RWPE2 (cell line): Measurements from ENCODE around the gene TP53TG5.

ENCODE experiments used
- ATAC-seq: fragments of 200-7000 bp; cut with Tn5 transposase; 3 replicates; pipeline ENCODE4 v1.9.1; 2021; ENCODE audit warnings: low read depth
- DNase-seq: peaks from one replicate; pipeline ENCODE4 v3.0.0-alpha.2; 2020; ENCODE audit warnings: low spot score
- H3K27ac ChIP-seq: fragments of 450-650 bp; 2 replicates; pipeline ENCODE4 v1.5.1; 2017; ENCODE audit warnings: mild to moderate bottlenecking; ENCODE audit not compliant: poor library complexity, severe bottlenecking
- H3K27me3 ChIP-seq: fragments of 250-450 bp; sonication (Bioruptor Pico); 2 replicates; pipeline ENCODE4 v1.5.1; 2021; ENCODE audit warnings: mild to moderate bottlenecking, moderate library complexity; ENCODE audit not compliant: insufficient read depth, poor library complexity, severe bottlenecking
- H3K36me3 ChIP-seq: fragments of 250-450 bp; sonication (Bioruptor Pico); 2 replicates; pipeline ENCODE4 v1.5.1; 2020; ENCODE audit warnings: low read depth, mild to moderate bottlenecking, moderate library complexity
- H3K4me1 ChIP-seq: fragments of 250-450 bp; sonication (Bioruptor Pico); 2 replicates; pipeline ENCODE4 v1.5.1; 2021; ENCODE audit warnings: mild to moderate bottlenecking, moderate library complexity; ENCODE audit not compliant: insufficient read depth, poor library complexity, severe bottlenecking
- H3K4me3 ChIP-seq: fragments of 250-450 bp; sonication (Bioruptor Pico); 2 replicates; pipeline ENCODE4 v1.5.1; 2021; ENCODE audit warnings: mild to moderate bottlenecking, moderate library complexity; ENCODE audit not compliant: severe bottlenecking
- H3K9me3 ChIP-seq: fragments of 250-450 bp; sonication (Bioruptor Pico); 2 replicates; pipeline ENCODE4 v1.5.1; 2021; ENCODE audit warnings: mild to moderate bottlenecking, moderate library complexity; ENCODE audit not compliant: severe bottlenecking
- TF ChIP-seq, protein P1 (sequence below): fragments of 450-650 bp; IDR thresholded peaks from one replicate; pipeline ENCODE4 v1.5.1; 2017; ENCODE audit warnings: mild to moderate bottlenecking, moderate library complexity; ENCODE audit not compliant: poor library complexity, severe bottlenecking

Gene TP53TG5

DNA sequence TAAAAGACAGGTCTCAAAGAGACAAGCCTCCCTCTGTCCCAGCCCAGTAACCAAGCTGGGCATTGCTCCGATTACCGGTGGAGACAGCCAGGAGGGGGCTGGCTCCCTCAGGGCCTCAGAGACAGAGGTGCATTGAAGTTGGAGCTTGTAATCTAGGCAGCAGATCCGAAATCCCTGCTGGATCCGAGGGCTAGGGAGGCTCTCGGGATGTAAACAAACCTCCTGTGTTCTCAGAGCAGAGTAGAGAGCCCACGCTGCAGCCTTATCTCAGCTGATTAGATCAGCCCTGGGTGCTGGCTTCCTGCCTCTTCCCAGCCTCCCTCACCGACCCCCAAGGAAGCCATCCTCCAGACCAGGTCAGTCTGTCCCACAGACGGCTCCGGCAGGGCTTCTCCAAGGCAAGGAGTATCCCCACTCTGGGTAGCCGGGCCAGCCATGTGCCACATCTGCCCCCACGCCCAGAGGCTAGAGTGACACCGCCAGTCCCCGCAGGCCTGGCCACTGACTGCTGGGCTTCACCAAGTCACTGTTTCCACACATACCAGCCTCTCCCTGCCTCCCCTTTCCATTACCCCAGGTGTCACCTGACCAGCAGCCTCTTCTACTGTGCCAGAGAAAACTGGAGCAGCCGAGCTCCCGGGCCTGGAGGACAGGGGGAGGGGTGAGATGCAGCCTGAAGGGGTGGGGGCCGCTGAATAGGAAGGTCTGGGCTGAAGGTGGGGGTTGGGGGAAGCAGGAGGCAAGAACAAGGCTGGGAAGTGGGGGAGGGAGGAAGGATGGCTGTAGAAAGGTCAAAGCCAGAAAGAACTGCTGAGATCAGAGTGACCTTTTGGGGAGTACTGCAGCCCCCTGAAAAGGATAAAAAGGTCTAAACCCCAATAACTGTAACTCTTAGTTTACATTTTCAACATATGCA lies 35.9 kb downstream of the TP53TG5 start:
- H3K36me3 ChIP-seq: peaks cover 98% of the 10 kb centered on the region
- H3K4me1 ChIP-seq: peaks cover 93% of the 10 kb centered on the region
- H3K27ac ChIP-seq: peak overlapping the region; percentile 99
- H3K27me3 ChIP-seq: no peaks in the 10 kb centered on the region
- TF ChIP-seq, protein P1, sequence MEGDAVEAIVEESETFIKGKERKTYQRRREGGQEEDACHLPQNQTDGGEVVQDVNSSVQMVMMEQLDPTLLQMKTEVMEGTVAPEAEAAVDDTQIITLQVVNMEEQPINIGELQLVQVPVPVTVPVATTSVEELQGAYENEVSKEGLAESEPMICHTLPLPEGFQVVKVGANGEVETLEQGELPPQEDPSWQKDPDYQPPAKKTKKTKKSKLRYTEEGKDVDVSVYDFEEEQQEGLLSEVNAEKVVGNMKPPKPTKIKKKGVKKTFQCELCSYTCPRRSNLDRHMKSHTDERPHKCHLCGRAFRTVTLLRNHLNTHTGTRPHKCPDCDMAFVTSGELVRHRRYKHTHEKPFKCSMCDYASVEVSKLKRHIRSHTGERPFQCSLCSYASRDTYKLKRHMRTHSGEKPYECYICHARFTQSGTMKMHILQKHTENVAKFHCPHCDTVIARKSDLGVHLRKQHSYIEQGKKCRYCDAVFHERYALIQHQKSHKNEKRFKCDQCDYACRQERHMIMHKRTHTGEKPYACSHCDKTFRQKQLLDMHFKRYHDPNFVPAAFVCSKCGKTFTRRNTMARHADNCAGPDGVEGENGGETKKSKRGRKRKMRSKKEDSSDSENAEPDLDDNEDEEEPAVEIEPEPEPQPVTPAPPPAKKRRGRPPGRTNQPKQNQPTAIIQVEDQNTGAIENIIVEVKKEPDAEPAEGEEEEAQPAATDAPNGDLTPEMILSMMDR: no peak
- DNase-seq (peak; percentile 90), ATAC-seq (0 out of 3 replicates have a peak, but pooled peaks have one; percentile 0)
- no peak overlapping the region for H3K4me3 ChIP-seq
- no peaks in the 10 kb centered on the region for H3K9me3 ChIP-seq

DNA sequence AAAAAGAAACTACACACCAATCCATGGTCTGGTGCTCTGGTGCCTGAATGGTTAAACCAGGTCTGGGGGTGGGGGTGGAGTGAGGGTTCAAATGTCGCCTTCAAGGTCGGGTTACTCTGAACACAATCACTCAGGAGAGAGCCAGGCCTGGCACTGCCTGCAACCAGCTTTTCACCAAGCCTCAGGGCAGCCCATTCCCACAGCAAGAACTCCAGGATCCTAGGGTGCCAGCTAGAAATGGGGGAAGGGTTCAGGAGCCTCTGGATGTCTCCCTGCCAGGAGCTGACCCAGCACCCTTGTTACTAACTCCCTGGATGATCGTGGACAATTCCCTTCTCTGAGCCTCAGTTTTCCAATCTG lies 36.6 kb downstream of the TP53TG5 start:
- no peaks in the 10 kb centered on the region for H3K9me3 ChIP-seq
- no peaks in the 10 kb centered on the region for H3K27me3 ChIP-seq
- peaks cover 98% of the 10 kb centered on the region for H3K4me1 ChIP-seq
- H3K36me3 ChIP-seq: peaks cover 92% of the 10 kb centered on the region
- TF ChIP-seq, protein P1: no peak
- no peak for DNase-seq
- no peak for ATAC-seq
- no peak overlapping the region for H3K4me3 ChIP-seq
- peak overlapping the region; percentile 99 for H3K27ac ChIP-seq

DNA sequence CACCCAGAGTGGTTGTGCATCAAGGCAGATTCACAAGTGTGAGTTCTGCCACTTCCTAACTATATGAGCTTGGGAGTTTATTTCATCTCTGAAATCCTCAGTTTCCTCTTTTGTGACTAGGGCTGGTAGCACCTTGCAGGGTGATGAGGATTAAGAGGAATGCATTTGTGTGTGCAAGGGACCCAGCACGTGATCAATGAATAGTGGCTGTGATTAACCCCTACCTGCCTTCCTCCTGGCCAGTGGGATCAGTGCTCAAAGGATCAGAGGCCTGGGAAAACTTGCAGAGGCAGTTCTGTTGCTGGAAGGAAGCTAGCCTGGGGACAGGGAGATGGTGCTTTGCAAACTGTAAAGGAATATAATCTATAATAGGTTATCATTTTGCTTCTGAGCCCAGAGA lies 37.2 kb downstream of the TP53TG5 start:
- ATAC-seq: no peak
- peak overlapping the region; percentile 99 for H3K27ac ChIP-seq
- no peak for DNase-seq
- no peaks in the 10 kb centered on the region for H3K9me3 ChIP-seq
- peaks cover 91% of the 10 kb centered on the region for H3K36me3 ChIP-seq
- TF ChIP-seq, protein P1: no peak
- peaks cover 98% of the 10 kb centered on the region for H3K4me1 ChIP-seq
- no peak overlapping the region for H3K4me3 ChIP-seq
- no peaks in the 10 kb centered on the region for H3K27me3 ChIP-seq

DNA sequence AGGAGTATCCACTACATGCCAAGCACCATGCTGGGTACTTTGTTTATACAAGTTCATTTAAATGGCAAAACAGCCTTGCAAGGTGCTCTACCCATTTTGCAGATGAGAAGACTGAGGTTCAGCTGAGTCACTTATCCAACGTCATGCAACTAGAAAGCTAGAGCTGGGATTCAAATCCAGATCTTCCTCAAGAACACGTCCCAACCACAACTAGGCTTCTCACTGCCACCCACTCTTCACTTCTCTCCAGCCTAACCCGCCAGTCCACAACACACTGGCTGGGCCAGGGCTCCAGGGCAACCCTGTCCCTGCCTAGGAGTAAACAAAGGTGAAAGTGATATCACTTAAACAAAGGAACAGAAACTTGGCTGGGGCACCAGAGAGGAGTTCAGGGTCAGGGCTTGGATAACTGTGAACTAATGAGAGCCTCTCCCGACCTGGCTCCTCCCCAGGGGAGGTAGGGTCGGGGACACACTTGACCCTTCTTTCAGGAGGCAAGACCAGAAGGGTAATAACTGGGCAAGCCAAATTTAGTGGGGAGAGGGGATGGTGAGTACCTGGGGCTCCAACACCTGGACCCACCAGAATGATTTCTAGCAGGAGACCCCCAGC lies 37.8 kb downstream of the TP53TG5 start:
- DNase-seq (no peak), ATAC-seq (no peak)
- TF ChIP-seq, protein P1: no peak
- Histone ChIP-seq H3K9me3 (no peaks in the 10 kb centered on the region), H3K4me1 (peaks cover 94% of the 10 kb centered on the region), H3K4me3 (no peak overlapping the region), H3K27ac (peak overlapping the region; percentile 99), H3K36me3 (peaks cover 91% of the 10 kb centered on the region), H3K27me3 (no peaks in the 10 kb centered on the region)
